Globus pallidus (tissue), 1 donor: ENCODE data around the gene JUNB.
"Not testable (repeated sequence)": the region's sequence is repeated elsewhere in the genome, so short reads cannot be mapped to it uniquely, and the experiment has no call there.

ENCODE experiments used
- DNase-seq: peaks from one replicate; pipeline ENCODE4 v3.0.0-alpha.2; 2015; ENCODE audit warnings: low spot score

JUNB gene

GRCh38 chr19:12789098-12789903 lies 2.0 kb upstream of the JUNB start:
- DNase-seq, result no peak

- DNase-seq, result peak; percentile 94
Measured at GRCh38 chr19:12789904-12790619, 1.2 kb upstream of the JUNB start.

GRCh38 chr19:12790628-12791344 lies 500 bp upstream of the JUNB start:
- no peak for DNase-seq

- DNase-seq, result peak; percentile 63
Measured at GRCh38 chr19:12792051-12792852, 966 bp downstream of the JUNB start.

GRCh38 chr19:12792853-12793289 lies 1.6 kb downstream of the JUNB start:
- DNase-seq, result no peak

GRCh38 chr19:12793290-12794195 lies 2.3 kb downstream of the JUNB start:
- peak; percentile 93 for DNase-seq

- no peak for DNase-seq
Measured at GRCh38 chr19:12794196-12794941, 3.1 kb downstream of the JUNB start.

- DNase-seq, result no peak
Measured at GRCh38 chr19:12794971-12795381, 3.7 kb downstream of the JUNB start.

- peak; percentile 80 for DNase-seq
Measured at GRCh38 chr19:12796146-12797071, 5.1 kb downstream of the JUNB start.

GRCh38 chr19:12797141-12797587 lies 5.9 kb downstream of the JUNB start:
- no peak for DNase-seq

GRCh38 chr19:12797607-12798006 lies 6.3 kb downstream of the JUNB start:
- DNase-seq, result not testable (repeated sequence)

- DNase-seq, result no peak
Measured at GRCh38 chr19:12799742-12800465, 8.6 kb downstream of the JUNB start.

GRCh38 chr19:12800466-12800770 lies 9.1 kb downstream of the JUNB start:
- DNase-seq, result no peak

GRCh38 chr19:12800923-12801465 lies 9.7 kb downstream of the JUNB start:
- DNase-seq, result no peak

- DNase-seq, result peak; percentile 73
Measured at GRCh38 chr19:12801466-12802266, 10.4 kb downstream of the JUNB start, which contains the start of the genes PRDX2 and THSD8. PRDX2 (minus strand) TSS chr19:12801800; CDS start chr19:12801261, 539 bp downstream. THSD8 (plus strand) TSS chr19:12802069; CDS start chr19:12802072, 3 bp downstream.

GRCh38 chr19:12802267-12803106 lies 11.2 kb downstream of the JUNB start:
- peak; percentile 16 for DNase-seq
